ENCODE results near the gene BCKDK.
"Not testable (repeated sequence)": the region's sequence is repeated elsewhere in the genome, so short reads cannot be mapped to it uniquely, and the experiment has no call there.

DNA sequence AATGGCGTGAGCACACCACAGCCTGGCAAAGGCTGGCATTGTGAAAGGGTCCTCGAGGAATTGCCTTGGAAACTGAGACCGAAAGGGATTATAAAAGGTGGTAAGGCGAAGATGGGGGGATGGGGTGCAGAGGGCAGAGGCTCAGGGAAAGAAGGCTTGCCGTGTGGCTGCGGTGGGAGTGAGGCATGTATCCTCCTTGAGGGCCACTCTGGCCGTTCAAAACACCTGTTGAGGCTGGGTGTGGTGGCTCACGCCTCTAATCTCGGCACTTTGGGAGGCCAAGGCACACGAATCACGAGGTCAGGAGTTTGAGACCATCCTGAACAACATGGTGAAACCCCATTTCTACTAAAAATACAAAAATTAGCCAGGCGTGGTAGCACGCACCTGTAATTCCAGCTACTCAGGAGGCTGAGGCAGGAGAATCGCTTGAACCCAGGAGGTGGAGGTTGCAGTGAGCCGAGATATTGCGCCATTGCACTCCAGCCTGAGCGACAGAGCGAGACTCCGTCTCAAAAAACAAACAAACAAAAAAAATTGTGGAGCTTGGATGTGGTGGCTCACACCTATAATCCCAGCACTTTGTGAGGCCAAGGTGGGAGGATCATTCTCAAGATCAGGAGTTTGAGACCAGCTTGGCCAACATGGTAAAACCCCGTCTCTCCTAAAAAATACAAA is 28.8 kb downstream of the BCKDK start:
- not testable (repeated sequence) for TF ChIP-seq CTCF (IDR thresholded peaks at IDR 0.05); RFX5 (IDR thresholded peaks at IDR 0.05; ENCODE audit: low read length); GABPA (IDR thresholded peaks at IDR 0.05; ENCODE audit: low read depth); PBX3 (IDR thresholded peaks at IDR 0.05); POLR2AphosphoS5 (IDR thresholded peaks at IDR 0.05; ENCODE audit: low read depth, low read length); FOXJ3 (CRISPR knock-in tag; IDR thresholded peaks at IDR 0.05); REST (IDR thresholded peaks at IDR 0.05; ENCODE audit: low read depth, low read length); RAD21 (IDR thresholded peaks at IDR 0.05; ENCODE audit: low read length)
